ENCODE data around the gene DNLZ.

- no peak for TF ChIP-seq CTCF (IDR thresholded peaks at IDR 0.05)
- TF ChIP-seq POLR2AphosphoS5 (IDR thresholded peaks at IDR 0.05) = no peak
- TF ChIP-seq POLR2A (IDR thresholded peaks at IDR 0.05) = no peak
These were observed 4.6 kb upstream of the DNLZ start for GRCh38 chr9:136368190-136368589.

Measured in sigmoid colon (tissue), 4 donors.